GM12801 (cell line): ENCODE data around the gene RABIF.

Experiments
- TF ChIP-seq, protein P1 (sequence below): IDR thresholded peaks from one replicate; pipeline ENCODE4 v1.5.1; 2011; ENCODE audit warnings: control low read depth; ENCODE audit not compliant: insufficient read length; ENCODE audit errors: extremely low read depth

Gene RABIF

DNA sequence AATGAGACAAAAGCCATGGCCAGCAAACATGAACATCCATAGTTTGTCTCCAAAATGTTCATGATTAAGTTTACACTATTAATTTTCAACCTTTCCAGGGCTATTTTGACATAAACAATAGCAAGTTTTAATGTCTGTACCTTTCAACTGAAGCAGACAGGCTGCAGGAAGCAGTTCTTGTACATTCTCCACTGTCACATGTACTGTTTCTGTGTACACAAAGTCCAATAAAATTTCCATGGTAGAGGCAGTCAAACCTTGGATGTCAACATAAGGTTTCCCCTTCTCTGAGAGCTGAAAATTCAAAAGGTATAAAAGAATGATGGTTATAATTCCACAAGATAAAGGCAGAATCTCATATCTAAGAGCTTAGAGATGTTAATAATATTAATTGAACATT, 30.7 kb upstream of the RABIF start:
- TF ChIP-seq, protein P1, sequence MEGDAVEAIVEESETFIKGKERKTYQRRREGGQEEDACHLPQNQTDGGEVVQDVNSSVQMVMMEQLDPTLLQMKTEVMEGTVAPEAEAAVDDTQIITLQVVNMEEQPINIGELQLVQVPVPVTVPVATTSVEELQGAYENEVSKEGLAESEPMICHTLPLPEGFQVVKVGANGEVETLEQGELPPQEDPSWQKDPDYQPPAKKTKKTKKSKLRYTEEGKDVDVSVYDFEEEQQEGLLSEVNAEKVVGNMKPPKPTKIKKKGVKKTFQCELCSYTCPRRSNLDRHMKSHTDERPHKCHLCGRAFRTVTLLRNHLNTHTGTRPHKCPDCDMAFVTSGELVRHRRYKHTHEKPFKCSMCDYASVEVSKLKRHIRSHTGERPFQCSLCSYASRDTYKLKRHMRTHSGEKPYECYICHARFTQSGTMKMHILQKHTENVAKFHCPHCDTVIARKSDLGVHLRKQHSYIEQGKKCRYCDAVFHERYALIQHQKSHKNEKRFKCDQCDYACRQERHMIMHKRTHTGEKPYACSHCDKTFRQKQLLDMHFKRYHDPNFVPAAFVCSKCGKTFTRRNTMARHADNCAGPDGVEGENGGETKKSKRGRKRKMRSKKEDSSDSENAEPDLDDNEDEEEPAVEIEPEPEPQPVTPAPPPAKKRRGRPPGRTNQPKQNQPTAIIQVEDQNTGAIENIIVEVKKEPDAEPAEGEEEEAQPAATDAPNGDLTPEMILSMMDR: no peak

DNA sequence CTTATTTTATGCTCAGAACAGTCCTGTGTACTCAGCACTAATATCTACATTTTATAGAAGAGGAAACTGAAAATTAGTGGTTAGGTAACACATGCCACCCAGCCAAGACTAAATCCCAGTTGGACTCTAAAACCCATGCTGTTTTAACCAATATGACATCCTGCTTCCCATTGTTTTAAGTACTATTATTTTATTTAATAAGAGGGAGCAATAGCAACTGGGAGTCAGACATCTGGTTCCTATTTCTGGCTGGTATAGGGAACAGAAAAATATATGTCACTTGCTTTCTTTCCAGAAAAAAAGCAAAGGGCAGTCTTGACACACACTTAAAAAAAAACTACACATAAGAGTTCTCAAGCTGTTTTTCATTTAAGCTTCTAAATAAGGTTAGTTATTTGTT, 26.2 kb upstream of the RABIF start:
- TF ChIP-seq, protein P1: no peak

DNA sequence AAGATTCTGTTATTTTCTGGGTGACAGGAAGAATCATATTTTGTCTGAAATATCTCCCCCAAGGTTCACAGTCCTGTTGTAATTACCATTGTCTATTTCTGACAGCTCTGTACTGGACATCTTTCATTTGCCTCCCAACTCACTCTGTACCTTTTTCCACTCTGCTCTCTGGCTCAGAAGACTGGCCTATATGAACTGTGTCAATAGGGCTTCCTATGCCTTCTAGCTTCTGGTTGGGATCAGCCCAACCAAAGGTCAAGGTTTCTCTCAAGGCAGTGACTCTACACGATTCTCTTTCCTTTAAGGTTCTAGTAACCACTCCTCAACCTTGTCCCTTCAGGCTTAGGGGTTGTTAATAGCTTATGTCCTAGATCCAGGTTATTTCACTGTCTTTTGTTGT, 20.5 kb upstream of the RABIF start:
- TF ChIP-seq, protein P1: no peak

DNA sequence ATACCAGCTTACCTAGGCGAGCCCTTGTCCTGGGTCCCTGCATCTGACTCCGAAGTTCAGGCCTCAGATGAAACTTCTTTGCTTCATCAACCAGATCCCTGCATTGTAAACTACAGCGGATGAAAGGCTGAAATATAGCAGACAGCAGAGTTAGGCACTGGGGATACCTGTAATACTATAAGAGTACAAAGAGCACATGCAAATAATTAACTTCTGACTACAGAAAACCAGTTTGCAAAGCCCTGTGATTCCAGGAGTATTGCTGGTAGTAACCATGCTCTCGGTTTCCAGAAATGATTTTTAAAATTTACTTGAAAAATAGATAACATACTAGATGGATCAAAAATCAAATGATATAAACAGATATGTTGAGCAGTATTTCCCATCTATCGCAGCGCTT, 20.0 kb upstream of the RABIF start:
- TF ChIP-seq, protein P1: no peak

DNA sequence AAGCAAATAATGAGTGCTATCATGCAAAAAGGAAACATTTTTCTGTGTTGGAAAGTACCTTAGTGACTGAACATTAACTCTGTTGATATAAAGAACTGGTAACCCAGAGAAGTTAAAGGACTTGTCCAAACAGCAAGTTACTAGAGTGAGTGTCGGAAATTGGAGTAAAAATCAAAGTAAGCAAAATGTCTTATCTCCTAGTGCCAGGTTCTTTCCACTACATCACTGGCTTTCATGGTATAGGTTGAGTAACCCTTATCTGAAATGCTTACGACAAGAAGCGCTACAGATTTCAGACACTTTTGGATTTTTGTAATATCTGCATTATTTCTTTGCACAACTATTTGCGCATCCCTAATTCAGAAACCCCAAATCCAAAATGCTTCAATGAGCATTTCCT, 16.4 kb upstream of the RABIF start:
- TF ChIP-seq, protein P1: no peak

DNA sequence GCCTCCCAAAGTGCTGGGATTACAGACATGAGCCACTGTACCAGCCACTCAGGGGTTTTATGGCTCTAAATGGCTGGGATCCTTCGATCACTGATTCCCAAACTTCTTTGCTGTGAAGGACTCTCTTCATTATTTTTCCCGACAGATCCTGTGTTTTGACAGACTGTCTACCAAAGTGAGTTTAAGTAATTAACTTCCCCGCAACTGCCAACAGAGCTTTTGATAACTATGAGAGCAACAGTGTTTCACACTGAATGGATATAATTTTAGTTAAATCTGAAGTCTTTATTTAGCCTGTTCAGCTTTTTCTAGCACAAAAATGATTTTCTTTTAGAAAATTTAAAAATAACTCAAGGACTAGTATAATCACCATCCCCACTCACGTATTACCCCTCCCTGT, 12.6 kb upstream of the RABIF start:
- TF ChIP-seq, protein P1: no peak

DNA sequence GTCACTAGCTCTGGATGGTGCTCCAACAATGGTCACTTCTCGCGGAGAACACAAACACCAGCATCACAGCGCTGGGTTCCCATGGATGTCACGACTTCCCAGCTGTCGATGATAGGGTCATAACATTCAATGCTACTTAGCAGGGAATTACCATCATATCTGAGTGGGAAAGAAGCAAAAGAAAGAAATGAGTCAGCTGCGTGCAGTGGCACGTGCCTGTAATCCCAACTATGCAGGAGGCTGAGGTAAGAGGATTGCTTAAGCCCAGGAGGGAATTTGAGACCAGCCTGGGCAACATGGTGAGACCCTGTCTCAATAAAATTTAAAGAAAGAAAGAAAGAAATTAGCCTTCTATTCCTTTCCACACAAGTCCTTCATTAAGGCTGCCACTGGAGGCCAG, 3.6 kb upstream of the RABIF start:
- TF ChIP-seq, protein P1: no peak

DNA sequence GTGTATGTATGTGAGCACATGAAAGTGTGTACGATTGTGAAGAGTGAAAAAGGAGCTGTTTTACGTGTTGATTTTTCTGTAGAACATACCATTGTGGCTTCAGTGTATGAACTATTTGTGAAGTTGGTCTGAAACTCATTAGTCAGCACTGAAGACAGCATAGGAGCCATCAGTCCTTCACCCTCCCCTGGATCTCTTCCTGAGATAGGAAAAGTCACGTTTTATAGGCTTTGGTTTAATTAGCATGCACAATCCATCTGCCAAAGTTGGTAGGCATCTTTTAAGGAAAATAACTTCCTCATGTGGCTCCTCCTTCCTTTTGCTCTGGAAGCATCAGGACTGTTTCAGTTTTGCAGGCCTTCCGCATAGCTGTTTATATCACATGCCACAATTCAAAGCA, 1.4 kb upstream of the RABIF start:
- TF ChIP-seq, protein P1: no peak
